Thymus (tissue), 14 donors: Measurements from ENCODE around the gene LCP2. TPM values are rescaled to one million over a fixed set of nuclear protein-coding genes. Genes with fewer than 3 reads are reported as not detected.
A peak's percentile ranks its signal among the peaks of the same experiment; 100 is the strongest.

Experiments used
- DNase-seq, 9 donors: peaks; one replicate each; pipeline ENCODE4 v3.0.0-alpha.2; 2013; ENCODE audit warnings: low spot score in 9 of 9, low read depth in 6 of 9, missing footprints in 1 of 9
- H3K27ac ChIP-seq, 2 donors: one replicate each; pipeline ENCODE4 v1.5.1; 2013; ENCODE audit warnings: control low read depth in 1 of 2, low read depth in 1 of 2, low read length in 1 of 2, mild to moderate bottlenecking in 1 of 2, moderate library complexity in 1 of 2
- H3K27me3 ChIP-seq, 2 donors: one replicate each; pipeline ENCODE4 v1.5.1; 2013; ENCODE audit warnings: low read length in 1 of 2; ENCODE audit not compliant: control insufficient read depth in 2 of 2, insufficient read depth in 1 of 2
- H3K36me3 ChIP-seq, 2 donors: one replicate each; pipeline ENCODE4 v1.5.1; 2013; ENCODE audit warnings: low read length in 1 of 2, mild to moderate bottlenecking in 1 of 2, moderate library complexity in 1 of 2; ENCODE audit not compliant: control insufficient read depth in 2 of 2, insufficient read depth in 2 of 2
- H3K4me1 ChIP-seq, 2 donors: one replicate each; pipeline ENCODE4 v1.5.1; 2013; ENCODE audit warnings: low read length in 2 of 2; ENCODE audit not compliant: control insufficient read depth in 2 of 2, insufficient read depth in 2 of 2
- H3K4me3 ChIP-seq, 2 donors: one replicate each; pipeline ENCODE4 v1.5.1; 2013; ENCODE audit warnings: low read length in 2 of 2, control low read depth in 1 of 2, mild to moderate bottlenecking in 1 of 2
- H3K9me3 ChIP-seq, 2 donors: one replicate each; pipeline ENCODE4 v1.5.1; 2013; ENCODE audit warnings: low read length in 1 of 2, mild to moderate bottlenecking in 1 of 2; ENCODE audit not compliant: control insufficient read depth in 2 of 2, insufficient read depth in 1 of 2
- WGBS: extraction: QIAGEN DNeasy Blood & Tissue Kit; methylation state at CpG from one replicate; pipeline ENCODE4 v1.1.7; 2013; 5-methylcytosine and 5-hydroxymethylcytosine counted together
- long read RNA-seq, 10 donors: transcript quantifications; one replicate each; lab custom pipeline, GENCODE V29; 2026
- polyA plus RNA-seq: library from polyadenylated mRNA; stranded (reverse); fragments of 200-250 nt; gene quantifications from one replicate; pipeline ENCODE4 v1.2.3, GENCODE V29; 2013
- total RNA-seq: library from RNA; stranded (reverse); fragments of 120-200 nt; gene quantifications from one replicate; pipeline ENCODE4 v1.2.4, GENCODE V29; 2013
- donor health status: healthy.

LCP2 gene
- 73.7 TPM for total RNA-seq
- 131 TPM for polyA plus RNA-seq
- long read RNA-seq, donor 1, partial matches to known transcripts: 0 of 4 reads
- long read RNA-seq, donor 1, other reads (novel, unspliced or antisense): 0 of 4 reads
- long read RNA-seq, donor 2: 0 reads
- long read RNA-seq, donor 3, transcript LCP2-203 (7 exons, 858 nt): major isoform, 11 of 73 reads
- long read RNA-seq, donor 3, transcript LCP2-204 (2 exons, 2,211 nt): minor isoform, 6 of 73 reads
- long read RNA-seq, donor 3, transcript LCP2-209 (2 exons, 512 nt): minor isoform, 5 of 73 reads
- long read RNA-seq, donor 3, partial matches to known transcripts: 37 of 73 reads
- long read RNA-seq, donor 3, other reads (novel, unspliced or antisense): 12 of 73 reads
- long read RNA-seq, donor 4, partial matches to known transcripts: 17 of 37 reads
- long read RNA-seq, donor 4, other reads (novel, unspliced or antisense): 8 of 37 reads
- long read RNA-seq, donor 5, transcript LCP2-203 (7 exons, 858 nt): major isoform, 11 of 75 reads
- long read RNA-seq, donor 5, partial matches to known transcripts: 55 of 75 reads
- long read RNA-seq, donor 5, other reads (novel, unspliced or antisense): 0 of 75 reads
- long read RNA-seq, donor 6, partial matches to known transcripts: 33 of 54 reads
- long read RNA-seq, donor 6, other reads (novel, unspliced or antisense): 11 of 54 reads
- long read RNA-seq, donor 7, partial matches to known transcripts: 13 of 28 reads
- long read RNA-seq, donor 7, other reads (novel, unspliced or antisense): 5 of 28 reads
- long read RNA-seq, donor 8, partial matches to known transcripts: 0 of 5 reads
- long read RNA-seq, donor 8, other reads (novel, unspliced or antisense): 5 of 5 reads
- long read RNA-seq, donor 9, partial matches to known transcripts: 16 of 28 reads
- long read RNA-seq, donor 9, other reads (novel, unspliced or antisense): 0 of 28 reads
- long read RNA-seq, donor 10, partial matches to known transcripts: 29 of 34 reads
- long read RNA-seq, donor 10, other reads (novel, unspliced or antisense): 0 of 34 reads

- 5% methylated on average over 10 of the region's 10 CpGs for WGBS
- peaks cover 39 to 70% of the 10 kb centered on the region in 2 donors for H3K4me1 ChIP-seq
- H3K27me3 ChIP-seq: no peaks in the 10 kb centered on the region
- H3K4me3 ChIP-seq: peak within 1 kb of the TSS; percentile 80 to 95
- peak within 1 kb of the TSS; percentile 96 to 98 for H3K27ac ChIP-seq
- H3K9me3 ChIP-seq: no peaks in the 10 kb centered on the region
- peaks cover 8 to 21% of the 10 kb centered on the region in 2 donors for H3K36me3 ChIP-seq
- peak in 4 of 9 donors; percentile 72 to 89 (median 73) for DNase-seq
Measured at GRCh38 chr5:170297589-170298462, at the start of gene LCP2. TSS of gene LCP2 (minus strand) at chr5:170297777. CDS start at chr5:170297611, 166 bp downstream.

- WGBS: 97% methylated on average over 9 of the region's 9 CpGs
- Histone ChIP-seq H3K27ac (no peak overlapping the region), H3K27me3 (no peaks in the 10 kb centered on the region), H3K4me1 (no peaks in the 10 kb centered on the region), H3K36me3 (no peaks in the 10 kb centered on the region), H3K9me3 (no peaks in the 10 kb centered on the region), H3K4me3 (no peak overlapping the region)
- DNase-seq: no peak
Measured at GRCh38 chr5:170347022-170347567, 49.5 kb upstream of the LCP2 start.

GRCh38 chr5:170345971-170346370 is 48.4 kb upstream of the LCP2 start:
- 99% methylated on average over 1 of the region's 1 CpG for WGBS
- Histone ChIP-seq H3K4me1 (no peaks in the 10 kb centered on the region), H3K27ac (no peak overlapping the region), H3K4me3 (no peak overlapping the region), H3K9me3 (no peaks in the 10 kb centered on the region), H3K36me3 (no peaks in the 10 kb centered on the region), H3K27me3 (no peaks in the 10 kb centered on the region)
- no peak for DNase-seq

- H3K27ac ChIP-seq: no peak overlapping the region
Measured at GRCh38 chr5:170343177-170343576, 45.6 kb upstream of the LCP2 start.

GRCh38 chr5:170342153-170342725 is 44.7 kb upstream of the LCP2 start:
- no peaks in the 10 kb centered on the region for H3K27me3 ChIP-seq
- H3K9me3 ChIP-seq: no peaks in the 10 kb centered on the region
- DNase-seq: no peak
- H3K27ac ChIP-seq: no peak overlapping the region
- no peak overlapping the region for H3K4me3 ChIP-seq
- WGBS: 95% methylated on average over 8 of the region's 8 CpGs
- peaks cover 9 to 21% of the 10 kb centered on the region in 2 donors for H3K4me1 ChIP-seq
- H3K36me3 ChIP-seq: no peaks in the 10 kb centered on the region

More at GRCh38 chr5:170343177-170343576, 45.6 kb upstream of the LCP2 start:
- Histone ChIP-seq H3K9me3 (no peaks in the 10 kb centered on the region), H3K4me3 (no peak overlapping the region), H3K36me3 (no peaks in the 10 kb centered on the region), H3K27me3 (no peaks in the 10 kb centered on the region), H3K4me1 (peaks cover 8 to 12% of the 10 kb centered on the region in 2 donors)
- no peak for DNase-seq
- 99% methylated on average over 3 of the region's 3 CpGs for WGBS

GRCh38 chr5:170341545-170341944 is 44.0 kb upstream of the LCP2 start:
- Histone ChIP-seq H3K9me3 (no peaks in the 10 kb centered on the region), H3K27ac (no peak overlapping the region), H3K27me3 (no peaks in the 10 kb centered on the region), H3K4me1 (peaks cover 9 to 28% of the 10 kb centered on the region in 2 donors), H3K36me3 (no peaks in the 10 kb centered on the region), H3K4me3 (no peak overlapping the region)
- WGBS: 98% methylated on average over 9 of the region's 9 CpGs
- no peak for DNase-seq

- 100% methylated on average over 1 of the region's 1 CpG for whole genome bisulfite sequencing
- no peaks in the 10 kb centered on the region for H3K27me3 ChIP-seq
- DNase-seq: no peak
Measured at GRCh38 chr5:170339780-170340167, 42.2 kb upstream of the LCP2 start.

More at GRCh38 chr5:170339780-170340167, 42.2 kb upstream of the LCP2 start:
- peaks cover 12 to 44% of the 10 kb centered on the region in 2 donors for H3K4me1 ChIP-seq
- no peak overlapping the region for H3K27ac ChIP-seq
- no peak overlapping the region for H3K4me3 ChIP-seq
- no peaks in the 10 kb centered on the region for H3K9me3 ChIP-seq
- H3K36me3 ChIP-seq: no peaks in the 10 kb centered on the region
